Measurements from ENCODE around the gene RPL11.

DNA sequence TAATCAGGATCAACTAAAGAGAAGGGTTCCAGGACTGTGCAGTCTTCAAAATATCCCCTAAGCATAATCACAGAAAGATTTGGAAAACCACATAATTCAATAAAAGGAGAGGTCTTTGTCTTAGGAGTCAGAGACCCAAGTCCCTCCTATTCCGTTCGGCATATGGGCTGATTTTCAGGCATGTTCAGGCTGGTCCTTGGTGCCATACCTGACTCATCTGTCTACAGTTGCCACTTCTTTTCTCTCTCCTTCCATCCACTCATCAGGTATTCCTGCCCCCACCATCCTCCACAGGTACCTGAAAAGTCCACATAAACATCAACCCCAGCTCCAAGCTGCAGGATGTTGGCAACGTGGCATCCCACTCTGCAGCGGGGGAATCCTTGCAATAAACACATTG lies 29.7 kb upstream of the RPL11 start:
- no peak for TF ChIP-seq EZH2 (IDR thresholded peaks at IDR 0.05; ENCODE audit: insufficient read depth, poor library complexity, severe bottlenecking)
- TF ChIP-seq EZH2phosphoT487 (IDR thresholded peaks at IDR 0.05; ENCODE audit: insufficient read depth, low read depth), result no peak
